ENCODE measurements around the gene SRPX2. TPM values are rescaled to one million over a fixed set of nuclear protein-coding genes. Genes with fewer than 3 reads are reported as not detected.

The SRPX2 gene
- total RNA-seq, 1 experiment from 2014 or later, result 2.4 TPM

- Histone ChIP-seq H3K79me2 (ENCODE audit: insufficient read depth, low read length) (no peaks in the 10 kb centered on the region), H3K36me3 (ENCODE audit: control insufficient read depth in 1 of 2, insufficient read depth in 2 of 2, low read length in 2 of 2) (no peaks in the 10 kb centered on the region; a peak in 2 of 4 replicates), H3K27ac (ENCODE audit: low read depth, low read length) (peak within 1 kb of the TSS; percentile 52; the same call in 1 of the 2 replicates), H3K9me2 (ENCODE audit: insufficient read depth) (no peaks in the 10 kb centered on the region), H3K4me2 (ENCODE audit: low read length) (peak within 1 kb of the TSS; percentile 75), H3K4me1 (ENCODE audit: control insufficient read depth in 1 of 2, insufficient read depth in 2 of 2, low read length in 2 of 2) (peaks cover 0 to 9% of the 10 kb centered on the region in 2 experiments; a peak in 1 of 4 replicates), H4K20me1 (ENCODE audit: insufficient read depth) (no peaks in the 10 kb centered on the region), H3K27me3 (ENCODE audit: insufficient read depth, low read length) (no peaks in the 10 kb centered on the region), H2AFZ (ENCODE audit: low read depth, low read length, poor library complexity, severe bottlenecking) (peak within 1 kb of the TSS; percentile 88), H3K4me3 (replicated peaks in 1 of 2; ENCODE audit: low read depth in 1 of 2, low read length in 2 of 2) (peak within 1 kb of the TSS; percentile 61 to 66), H3K9ac (ENCODE audit: low read length) (peak within 1 kb of the TSS; percentile 77), H3K9me3 (ENCODE audit: control insufficient read depth in 1 of 2, insufficient read depth in 1 of 2, low read depth in 1 of 2, low read length in 2 of 2) (no peaks in the 10 kb centered on the region)
- peak; percentile 46 for TF ChIP-seq RAD21 (IDR thresholded peaks at IDR 0.05; ENCODE audit: low read depth)
- no peak for TF ChIP-seq REST (IDR thresholded peaks at IDR 0.05; ENCODE audit: low read depth)
- no peak for TF ChIP-seq TCF7L2 (IDR thresholded peaks at IDR 0.05; ENCODE audit: borderline replicate concordance, extremely low read depth, insufficient read depth, insufficient read length)
- no peak for TF ChIP-seq YY1 (IDR thresholded peaks at IDR 0.05; ENCODE audit: extremely low read depth, insufficient replicate concordance, low read depth, low read length)
- no peak for TF ChIP-seq SP1 (IDR thresholded peaks at IDR 0.05; ENCODE audit: low read depth)
- no peak for TF ChIP-seq EZH2phosphoT487 (IDR thresholded peaks at IDR 0.05; ENCODE audit: borderline replicate concordance)
- TF ChIP-seq ZNF274 (IDR thresholded peaks at IDR 0.05; ENCODE audit: low read depth, low read length), result no peak
- 0 out of 2 replicates have a peak, but pooled peaks have one; percentile 52 for TF ChIP-seq CBX3 (IDR thresholded peaks at IDR 0.05; ENCODE audit: low read depth)
- TF ChIP-seq POLR2AphosphoS5 (IDR thresholded peaks at IDR 0.05; ENCODE audit: low read depth, low read length), result peak; percentile 72
- no peak for TF ChIP-seq ATF3 (IDR thresholded peaks at IDR 0.05)
- peak; percentile 45 to 58 (median 49); a peak in 5 of 6 replicates for TF ChIP-seq CTCF (IDR thresholded peaks at IDR 0.05 in 2 of 3, conservative IDR thresholded peaks at IDR 0.05 in 1 of 3; ENCODE audit: borderline replicate concordance in 1 of 3, insufficient read depth in 1 of 3, low read depth in 2 of 3, low read length in 2 of 3)
- ChIA-PET POLR2A (interaction anchor here (1.0 to 1.2 kb wide), 2 partner anchors 11 to 21 kb away, joined by 3 to 5 read pairs; no protein-coding TSS in a partner anchor), CTCF (interaction anchor here (0.6 to 1.8 kb wide), 9 partner anchors 10 to 806 kb away, joined by 3 to 11 read pairs (median 4); no protein-coding TSS in a partner anchor), RAD21 (ENCODE audit: low non-redundant PET in 1 of 2, low total read pairs in 2 of 2, uncharacterized antibody in 2 of 2, unreplicated experiment in 2 of 2) (no interaction called here)
- ATAC-seq (peak; percentile 99), DNase-seq (ENCODE audit: low read depth, low spot score) (peak; percentile 81)
- intact Hi-C loops (cut with micrococcal nuclease), result no loop called here
- TSS peak; percentile 70 for BruUV-seq (replicated peaks)
Measured at GRCh38 chrX:100636321-100636991, 7.5 kb upstream of the SRPX2 start, which contains the start of gene TSPAN6. Gene TSPAN6 (minus strand): TSS chrX:100636806. CDS start chrX:100636694, 112 bp downstream.

Data from HCT116 (cell line).